HepG2 (cell line): Measurements from ENCODE around the gene SLC16A11. TPM values are rescaled to one million over a fixed set of nuclear protein-coding genes. Genes with fewer than 3 reads are reported as not detected.
A peak's percentile ranks its signal among the peaks of the same experiment; 100 is the strongest.

Source experiments
- ATAC-seq: fragments of 200-7000 bp; cut with Tn5 transposase; 3 replicates; pipeline ENCODE4 v1.9.1; 2020; ENCODE audit warnings: mild to moderate bottlenecking, moderate library complexity
- BruUV-seq: library from RNA; stranded (reverse); fragments of 400-500 nt; replicated peaks from 2 replicates; lab custom pipeline; 2021; lab: Mats Ljungman, UMichigan
- CTCF ChIA-PET: fragments of 300-600 bp; formaldehyde crosslinking; extraction: SDS; loops from one replicate; lab custom pipeline; 2021; ENCODE audit warnings: low total read pairs, inconsistent platforms, low intra/inter-chr PET ratio; lab: Yijun Ruan, JAX
- POLR2A ChIA-PET: fragments of 350-600 bp; sonication (Branson Sonifier 250); formaldehyde crosslinking; loops from one replicate; lab custom pipeline; 2020; ENCODE audit warnings: antibody characterized with exemption, inconsistent platforms; lab: Yijun Ruan, JAX
- DNase-seq: peaks from one replicate; pipeline ENCODE4 v3.0.0-alpha.2; 2015; ENCODE audit warnings: low spot score
- FAIRE-seq: peaks from 3 replicates; lab custom pipeline; 2011; peaks lifted over from hg19 to GRCh38; lab: Jason Lieb, UNC
- H2AFZ ChIP-seq: one replicate; pipeline ENCODE4 v1.6.1; 2011; ENCODE audit warnings: low read length, inconsistent platforms
- H3K27ac ChIP-seq: fragments of 300-600 bp; 3 replicates; pipeline ENCODE4 v1.8.0; 2011; ENCODE audit warnings: mixed run types, mild to moderate bottlenecking, mixed read lengths, low read length, inconsistent platforms; ENCODE audit not compliant: insufficient read depth; ENCODE audit errors: extremely low read length
- H3K27me3 ChIP-seq, 2 experiments: fragments of 200-600 bp in 1 of 2; 2 replicates in 1 of 2; 3 replicates in 1 of 2; pipeline versions ENCODE4 v1.6.0 to v1.8.0; 2011; ENCODE audit warnings: low read length in 2 of 2, mild to moderate bottlenecking in 2 of 2, moderate library complexity in 2 of 2, inconsistent platforms in 1 of 2; ENCODE audit not compliant: insufficient read depth in 2 of 2, control insufficient read depth in 1 of 2
- H3K36me3 ChIP-seq, 2 experiments: fragments of 200-600 bp in 1 of 2; replicated peaks in 1 of 2; 2 replicates in 1 of 2; 3 replicates in 1 of 2; pipeline versions ENCODE4 v1.5.1 to v1.8.0; 2011; ENCODE audit warnings: low read length in 2 of 2, inconsistent platforms in 1 of 2; ENCODE audit not compliant: insufficient read depth in 2 of 2, control insufficient read depth in 1 of 2
- H3K4me1 ChIP-seq: 2 replicates; pipeline ENCODE4 v1.5.1; 2012; ENCODE audit warnings: low read length, inconsistent platforms; ENCODE audit not compliant: insufficient read depth
- H3K4me2 ChIP-seq: 2 replicates; pipeline ENCODE4 v1.6.0; 2011; ENCODE audit warnings: low read depth, low read length, inconsistent platforms
- H3K4me3 ChIP-seq, 3 experiments: fragments of 200-600 bp in 1 of 3; sonication (generic), shearing (Covaris generic) in 1 of 3; replicated peaks in 1 of 3; 2 replicates each; pipeline ENCODE4 v1.5.1; 2011 to 2016; ENCODE audit warnings: low read length in 3 of 3, inconsistent platforms in 2 of 3, low read depth in 2 of 3, mild to moderate bottlenecking in 2 of 3, control low read depth in 1 of 3, mixed read lengths in 1 of 3; ENCODE audit not compliant: insufficient read depth in 1 of 3
- H3K79me2 ChIP-seq: one replicate; pipeline ENCODE4 v1.6.1; 2011; ENCODE audit warnings: low read length, inconsistent platforms; ENCODE audit not compliant: insufficient read depth
- H3K9ac ChIP-seq: 2 replicates; pipeline ENCODE4 v1.6.0; 2011; ENCODE audit warnings: mild to moderate bottlenecking, low read depth, low read length, inconsistent platforms; ENCODE audit not compliant: insufficient read depth
- H3K9me3 ChIP-seq: 2 replicates; pipeline ENCODE4 v1.5.1; 2012; ENCODE audit warnings: mild to moderate bottlenecking, low read length
- H4K20me1 ChIP-seq: 2 replicates; pipeline ENCODE4 v1.6.0; 2011; ENCODE audit warnings: inconsistent platforms, mild to moderate bottlenecking, low read length, moderate library complexity; ENCODE audit not compliant: insufficient read depth
- FOSL1 ChIP-seq: sonication (generic); formaldehyde crosslinking; IDR thresholded peaks from 2 replicates; pipeline ENCODE4 v1.9.0; 2021; ENCODE audit warnings: missing genetic modification reagents, borderline replicate concordance
- GTF3A ChIP-seq: sonication (generic); formaldehyde crosslinking; conservative IDR thresholded peaks from 2 replicates; pipeline ENCODE4 v1.4.0; 2020; ENCODE audit warnings: mild to moderate bottlenecking, missing genetic modification reagents
- HDAC2 ChIP-seq: sonication (generic); formaldehyde crosslinking; IDR thresholded peaks from 2 replicates; pipeline ENCODE4 v1.4.0; 2020; ENCODE audit warnings: missing genetic modification reagents
- MTA1 ChIP-seq: sonication (generic); formaldehyde crosslinking; IDR thresholded peaks from 2 replicates; pipeline ENCODE4 v1.4.0; 2020; ENCODE audit warnings: missing genetic modification reagents, mild to moderate bottlenecking, borderline replicate concordance
- NCOA1 ChIP-seq: sonication (generic); formaldehyde crosslinking; IDR thresholded peaks from 2 replicates; pipeline ENCODE4 v1.9.0; 2021; ENCODE audit warnings: missing genetic modification reagents
- NR2C2 ChIP-seq: sonication (generic); formaldehyde crosslinking; IDR thresholded peaks from 2 replicates; pipeline ENCODE4 v1.4.0; 2020; ENCODE audit warnings: missing genetic modification reagents, mild to moderate bottlenecking, moderate library complexity, borderline replicate concordance
- POLR2G ChIP-seq: fragments of 200-400 bp; formaldehyde crosslinking; IDR thresholded peaks from 2 replicates; pipeline ENCODE4 v1.6.1; 2018; ENCODE audit warnings: mild to moderate bottlenecking, low read depth, low read length, moderate library complexity
- RBAK ChIP-seq: sonication (generic); formaldehyde crosslinking; IDR thresholded peaks from 2 replicates; pipeline ENCODE4 v1.5.1; 2020; ENCODE audit warnings: mild to moderate bottlenecking, missing genetic modification reagents
- RFX3 ChIP-seq: IDR thresholded peaks from 2 replicates; pipeline ENCODE4 v1.6.1; 2016; ENCODE audit warnings: missing biosample characterization, missing genetic modification reagents
- ZNF570 ChIP-seq: sonication (generic); formaldehyde crosslinking; IDR thresholded peaks from 2 replicates; pipeline ENCODE4 v1.4.0; 2020; ENCODE audit warnings: mild to moderate bottlenecking, missing genetic modification reagents, borderline replicate concordance
- ZNF891 ChIP-seq: sonication (generic); formaldehyde crosslinking; IDR thresholded peaks from 2 replicates; pipeline ENCODE4 v1.5.0; 2020; ENCODE audit warnings: mild to moderate bottlenecking, missing genetic modification reagents
- WGBS: methylation state at CpG from one replicate; pipeline ENCODE4 v1.1.6; 2017; ENCODE audit warnings: low lambda C conversion rate; 5-methylcytosine and 5-hydroxymethylcytosine counted together
- in situ Hi-C: cut with HindIII; loops from 2 replicates; pipeline ENCODE4 v1.10.0; 2017; ENCODE audit warnings: low pct_unique_long_range_greater_than_20kb; ENCODE audit not compliant: extremely low pct_ligation_motif_present
- intact Hi-C: fragments of 100-400 bp; cut with micrococcal nuclease; formaldehyde crosslinking; loops from one replicate; pipeline ENCODE4 v1.10.0; 2022; ENCODE audit not compliant: unreplicated experiment
- polyA plus RNA-seq, 8 experiments: library from polyadenylated mRNA; depleted of rRNA in 3 of 8; stranded (reverse) in 7 of 8; unstranded in 1 of 8; fragments of >200 nt; fragmentation: Illumina TruSeq in 4 of 8; extraction: Trizol in 4 of 8; gene quantifications; 2 replicates each; pipeline versions ENCODE4 v1.2.1 to v1.2.3, GENCODE V29; 2011 to 2016; ENCODE audit warnings: low read depth in 4 of 8, missing spikeins in 1 of 8, mixed read lengths in 1 of 8; ENCODE audit not compliant: insufficient read depth in 1 of 8
- total RNA-seq, 5 experiments: library from RNA; depleted of rRNA; stranded (reverse); fragments of >200 nt; fragmentation: Illumina TruSeq; extraction: Trizol; gene quantifications; 2 replicates each; pipeline ENCODE4 v1.2.3, GENCODE V29; 2016; ENCODE audit warnings: low read depth in 1 of 5
- TF ChIP-seq, protein P1 (sequence below): sonication (generic); formaldehyde crosslinking; IDR thresholded peaks from 2 replicates; pipeline ENCODE4 v1.5.1; 2020; ENCODE audit warnings: mild to moderate bottlenecking, missing genetic modification reagents, borderline replicate concordance
- TF ChIP-seq, protein P2 (sequence below): sonication (generic); formaldehyde crosslinking; IDR thresholded peaks from 2 replicates; pipeline ENCODE4 v1.4.0; 2020; ENCODE audit warnings: mild to moderate bottlenecking, missing genetic modification reagents, borderline replicate concordance
- TF ChIP-seq, protein P3 (sequence below): IDR thresholded peaks from 2 replicates; pipeline ENCODE4 v1.6.1; 2016; ENCODE audit warnings: missing compliant biosample characterization, missing genetic modification reagents, borderline replicate concordance

SLC16A11 gene
- total and polyA plus RNA-seq, 2 of the 13 experiments (the other 11 are each of a cell fraction or from before 2014, with no cell fraction given) = not detected

- Histone ChIP-seq H3K4me1 (peaks cover 40% of the 10 kb centered on the region), H4K20me1 (no peaks in the 10 kb centered on the region), H3K27ac (peak overlapping the region; percentile 90), H3K4me2 (peak overlapping the region; percentile 94), H3K36me3 (no peaks in the 10 kb centered on the region), H3K79me2 (peaks cover 13% of the 10 kb centered on the region), H3K27me3 (peaks cover 0 to under 1% of the 10 kb centered on the region in 2 experiments; a peak in 3 of 5 replicates), H2AFZ (no peak overlapping the region), H3K9me3 (no peaks in the 10 kb centered on the region), H3K4me3 (peak overlapping the region; percentile 75 to 97 (median 94)), H3K9ac (peak overlapping the region; percentile 88)
- TSS peak; percentile 99 for BruUV-seq
- in situ Hi-C loops (no loop called here), intact Hi-C loops (no loop called here)
- WGBS = 0% methylated on average over 7 of the region's 7 CpGs
- DNase-seq (no peak), FAIRE-seq (peak; percentile 55), ATAC-seq (peak; percentile 7)
- ChIA-PET POLR2A (interaction anchor here (0.5 to 3.7 kb wide), 33 partner anchors 8 to 1147 kb away, joined by 3 to 71 read pairs (median 5); partner anchors contain the start of genes ACADVL, ASGR1, ASGR2 and CD68), CTCF (no interaction called here)
- TF ChIP-seq POLR2G (peak; percentile 11; the same call in 1 of the 2 replicates), GTF3A (CRISPR knock-in tag) (no peak), RBAK (CRISPR knock-in tag) (0 out of 2 replicates have a peak, but pooled peaks have one; percentile 52), RFX3 (no peak), FOSL1 (CRISPR knock-in tag) (no peak), ZNF570 (no peak), NCOA1 (no peak), MTA1 (CRISPR knock-in tag) (no peak), ZNF891 (no peak), NR2C2 (CRISPR knock-in tag) (no peak), HDAC2 (no peak; the same call in 1 of the 2 replicates)
- TF ChIP-seq, protein P1, sequence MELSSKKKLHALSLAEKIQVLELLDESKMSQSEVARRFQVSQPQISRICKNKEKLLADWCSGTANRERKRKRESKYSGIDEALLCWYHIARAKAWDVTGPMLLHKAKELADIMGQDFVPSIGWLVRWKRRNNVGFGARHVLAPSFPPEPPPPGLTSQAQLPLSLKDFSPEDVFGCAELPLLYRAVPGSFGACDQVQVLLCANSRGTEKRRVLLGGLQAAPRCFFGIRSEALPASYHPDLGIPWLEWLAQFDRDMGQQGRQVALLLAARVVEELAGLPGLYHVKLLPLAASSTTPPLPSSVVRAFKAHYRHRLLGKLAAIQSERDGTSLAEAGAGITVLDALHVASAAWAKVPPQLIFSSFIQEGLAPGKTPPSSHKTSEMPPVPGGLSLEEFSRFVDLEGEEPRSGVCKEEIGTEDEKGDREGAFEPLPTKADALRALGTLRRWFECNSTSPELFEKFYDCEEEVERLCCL (CRISPR knock-in tag) = peak; percentile 44; the same call in 1 of the 2 replicates
- TF ChIP-seq, protein P2, sequence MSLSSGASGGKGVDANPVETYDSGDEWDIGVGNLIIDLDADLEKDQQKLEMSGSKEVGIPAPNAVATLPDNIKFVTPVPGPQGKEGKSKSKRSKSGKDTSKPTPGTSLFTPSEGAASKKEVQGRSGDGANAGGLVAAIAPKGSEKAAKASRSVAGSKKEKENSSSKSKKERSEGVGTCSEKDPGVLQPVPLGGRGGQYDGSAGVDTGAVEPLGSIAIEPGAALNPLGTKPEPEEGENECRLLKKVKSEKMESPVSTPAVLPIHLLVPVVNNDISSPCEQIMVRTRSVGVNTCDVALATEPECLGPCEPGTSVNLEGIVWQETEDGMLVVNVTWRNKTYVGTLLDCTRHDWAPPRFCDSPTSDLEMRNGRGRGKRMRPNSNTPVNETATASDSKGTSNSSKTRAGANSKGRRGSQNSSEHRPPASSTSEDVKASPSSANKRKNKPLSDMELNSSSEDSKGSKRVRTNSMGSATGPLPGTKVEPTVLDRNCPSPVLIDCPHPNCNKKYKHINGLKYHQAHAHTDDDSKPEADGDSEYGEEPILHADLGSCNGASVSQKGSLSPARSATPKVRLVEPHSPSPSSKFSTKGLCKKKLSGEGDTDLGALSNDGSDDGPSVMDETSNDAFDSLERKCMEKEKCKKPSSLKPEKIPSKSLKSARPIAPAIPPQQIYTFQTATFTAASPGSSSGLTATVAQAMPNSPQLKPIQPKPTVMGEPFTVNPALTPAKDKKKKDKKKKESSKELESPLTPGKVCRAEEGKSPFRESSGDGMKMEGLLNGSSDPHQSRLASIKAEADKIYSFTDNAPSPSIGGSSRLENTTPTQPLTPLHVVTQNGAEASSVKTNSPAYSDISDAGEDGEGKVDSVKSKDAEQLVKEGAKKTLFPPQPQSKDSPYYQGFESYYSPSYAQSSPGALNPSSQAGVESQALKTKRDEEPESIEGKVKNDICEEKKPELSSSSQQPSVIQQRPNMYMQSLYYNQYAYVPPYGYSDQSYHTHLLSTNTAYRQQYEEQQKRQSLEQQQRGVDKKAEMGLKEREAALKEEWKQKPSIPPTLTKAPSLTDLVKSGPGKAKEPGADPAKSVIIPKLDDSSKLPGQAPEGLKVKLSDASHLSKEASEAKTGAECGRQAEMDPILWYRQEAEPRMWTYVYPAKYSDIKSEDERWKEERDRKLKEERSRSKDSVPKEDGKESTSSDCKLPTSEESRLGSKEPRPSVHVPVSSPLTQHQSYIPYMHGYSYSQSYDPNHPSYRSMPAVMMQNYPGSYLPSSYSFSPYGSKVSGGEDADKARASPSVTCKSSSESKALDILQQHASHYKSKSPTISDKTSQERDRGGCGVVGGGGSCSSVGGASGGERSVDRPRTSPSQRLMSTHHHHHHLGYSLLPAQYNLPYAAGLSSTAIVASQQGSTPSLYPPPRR (CRISPR knock-in tag) = no peak
- TF ChIP-seq, protein P3, sequence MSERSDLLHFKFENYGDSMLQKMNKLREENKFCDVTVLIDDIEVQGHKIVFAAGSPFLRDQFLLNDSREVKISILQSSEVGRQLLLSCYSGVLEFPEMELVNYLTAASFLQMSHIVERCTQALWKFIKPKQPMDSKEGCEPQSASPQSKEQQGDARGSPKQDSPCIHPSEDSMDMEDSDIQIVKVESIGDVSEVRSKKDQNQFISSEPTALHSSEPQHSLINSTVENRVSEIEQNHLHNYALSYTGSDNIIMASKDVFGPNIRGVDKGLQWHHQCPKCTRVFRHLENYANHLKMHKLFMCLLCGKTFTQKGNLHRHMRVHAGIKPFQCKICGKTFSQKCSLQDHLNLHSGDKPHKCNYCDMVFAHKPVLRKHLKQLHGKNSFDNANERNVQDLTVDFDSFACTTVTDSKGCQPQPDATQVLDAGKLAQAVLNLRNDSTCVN (CRISPR knock-in tag) = no peak
Measured at GRCh38 chr17:7034955-7035590, 8.8 kb downstream of the SLC16A11 start.
